ENCODE measurements around the gene COPE. TPM values are rescaled to one million over a fixed set of nuclear protein-coding genes. Genes with fewer than 3 reads are reported as not detected.

COPE gene
- polyA plus RNA-seq, 1 donor from 2014 or later, result 397 TPM

GRCh38 chr19:18860725-18861124, 58.5 kb downstream of the COPE start:
- Histone ChIP-seq H3K27me3 (ENCODE audit: insufficient read depth, low read depth, low read length) (no peaks in the 10 kb centered on the region), H3K9me3 (ENCODE audit: low read length) (no peaks in the 10 kb centered on the region), H3K9ac (ENCODE audit: low read length) (no peak overlapping the region), H3F3A (ENCODE audit: insufficient read depth, low read length, poor library complexity, severe bottlenecking) (no peaks in the 10 kb centered on the region), H3K27ac (ENCODE audit: low read length) (no peak overlapping the region), H3K4me3 (ENCODE audit: low read length) (no peak overlapping the region), H3K79me2 (replicated peaks; ENCODE audit: insufficient read depth, low read length) (no peaks in the 10 kb centered on the region), H3K9me2 (ENCODE audit: insufficient read depth, low read length) (no peaks in the 10 kb centered on the region), H4K20me1 (ENCODE audit: insufficient read depth) (no peaks in the 10 kb centered on the region), H3K36me3 (ENCODE audit: insufficient read depth, low read length) (no peaks in the 10 kb centered on the region), H3K4me2 (ENCODE audit: low read length) (no peak overlapping the region), H2AFZ (ENCODE audit: low read depth, low read length) (no peak overlapping the region)
- TF ChIP-seq POLR2AphosphoS5 (IDR thresholded peaks at IDR 0.05) (no peak), EZH2 (IDR thresholded peaks at IDR 0.05; ENCODE audit: borderline replicate concordance, insufficient read depth, low read length, poor library complexity, severe bottlenecking) (no peak), SMC3 (conservative IDR thresholded peaks at IDR 0.05; ENCODE audit: poor library complexity) (no peak), EP300 (conservative IDR thresholded peaks at IDR 0.05; ENCODE audit: poor library complexity, severe bottlenecking) (no peak), MXI1 (conservative IDR thresholded peaks at IDR 0.05; ENCODE audit: poor library complexity, severe bottlenecking) (no peak), CTCF (IDR thresholded peaks at IDR 0.05; ENCODE audit: poor library complexity, severe bottlenecking) (no peak), TAF1 (IDR thresholded peaks at IDR 0.05; ENCODE audit: low read depth) (no peak), REST (IDR thresholded peaks at IDR 0.05; ENCODE audit: borderline replicate concordance) (no peak), RAD21 (conservative IDR thresholded peaks at IDR 0.05) (no peak)

- no peaks in the 10 kb centered on the region for H3F3A ChIP-seq (ENCODE audit: insufficient read depth, low read length, poor library complexity, severe bottlenecking)
- no peak overlapping the region for H3K4me2 ChIP-seq (ENCODE audit: low read length)
- H3K36me3 ChIP-seq (ENCODE audit: insufficient read depth, low read length), result no peaks in the 10 kb centered on the region
- H3K9me2 ChIP-seq (ENCODE audit: insufficient read depth, low read length), result no peaks in the 10 kb centered on the region
- H4K20me1 ChIP-seq (ENCODE audit: insufficient read depth), result no peaks in the 10 kb centered on the region
- no peaks in the 10 kb centered on the region for H3K27me3 ChIP-seq (ENCODE audit: insufficient read depth, low read depth, low read length)
- TF ChIP-seq SMC3 (conservative IDR thresholded peaks at IDR 0.05; ENCODE audit: poor library complexity), result no peak
- TF ChIP-seq REST (IDR thresholded peaks at IDR 0.05; ENCODE audit: borderline replicate concordance), result no peak
- TF ChIP-seq POLR2AphosphoS5 (IDR thresholded peaks at IDR 0.05), result no peak
- no peak for TF ChIP-seq MXI1 (conservative IDR thresholded peaks at IDR 0.05; ENCODE audit: poor library complexity, severe bottlenecking)
- no peak for TF ChIP-seq CTCF (IDR thresholded peaks at IDR 0.05; ENCODE audit: poor library complexity, severe bottlenecking)
- TF ChIP-seq EP300 (conservative IDR thresholded peaks at IDR 0.05; ENCODE audit: poor library complexity, severe bottlenecking), result no peak
- TF ChIP-seq EZH2 (IDR thresholded peaks at IDR 0.05; ENCODE audit: borderline replicate concordance, insufficient read depth, low read length, poor library complexity, severe bottlenecking), result no peak
- no peak for TF ChIP-seq RAD21 (conservative IDR thresholded peaks at IDR 0.05)
- TF ChIP-seq TAF1 (IDR thresholded peaks at IDR 0.05; ENCODE audit: low read depth), result no peak
- no peak overlapping the region for H3K4me3 ChIP-seq (ENCODE audit: low read length)
- H3K79me2 ChIP-seq (replicated peaks; ENCODE audit: insufficient read depth, low read length), result no peaks in the 10 kb centered on the region
- no peaks in the 10 kb centered on the region for H3K9me3 ChIP-seq (ENCODE audit: low read length)
- no peak overlapping the region for H2AFZ ChIP-seq (ENCODE audit: low read depth, low read length)
- no peak overlapping the region for H3K27ac ChIP-seq (ENCODE audit: low read length)
- H3K9ac ChIP-seq (ENCODE audit: low read length), result no peak overlapping the region
Measured at GRCh38 chr19:18860302-18860700, 58.9 kb downstream of the COPE start.
